ENCODE data around the gene DACH2.

DACH2 gene

DNA sequence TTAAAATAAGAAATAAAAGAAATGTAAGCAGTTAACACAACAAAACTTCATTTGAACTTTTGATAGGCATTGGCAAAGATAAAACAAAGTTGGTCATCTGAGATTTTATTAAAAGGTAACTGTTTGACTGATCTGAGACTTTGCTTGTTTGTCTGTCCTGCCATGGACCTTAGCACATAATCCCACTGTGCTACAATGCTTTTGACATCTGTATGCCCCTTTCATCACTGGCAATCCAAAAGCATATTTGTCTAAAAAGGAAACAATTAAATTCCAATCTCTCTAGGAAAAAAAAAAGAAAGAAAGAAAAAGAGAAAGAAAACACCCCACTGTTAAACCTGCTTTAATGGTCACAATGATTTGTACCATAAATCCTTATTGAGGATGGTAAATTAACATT lies 231.0 kb downstream of the DACH2 start:
- FAIRE-seq, result no peak
- no peak for TF ChIP-seq POLR2A (IDR thresholded peaks at IDR 0.05; ENCODE audit: low read depth, low read length)
- DNase-seq (ENCODE audit: insufficient read length, low spot score), result no peak

DNA sequence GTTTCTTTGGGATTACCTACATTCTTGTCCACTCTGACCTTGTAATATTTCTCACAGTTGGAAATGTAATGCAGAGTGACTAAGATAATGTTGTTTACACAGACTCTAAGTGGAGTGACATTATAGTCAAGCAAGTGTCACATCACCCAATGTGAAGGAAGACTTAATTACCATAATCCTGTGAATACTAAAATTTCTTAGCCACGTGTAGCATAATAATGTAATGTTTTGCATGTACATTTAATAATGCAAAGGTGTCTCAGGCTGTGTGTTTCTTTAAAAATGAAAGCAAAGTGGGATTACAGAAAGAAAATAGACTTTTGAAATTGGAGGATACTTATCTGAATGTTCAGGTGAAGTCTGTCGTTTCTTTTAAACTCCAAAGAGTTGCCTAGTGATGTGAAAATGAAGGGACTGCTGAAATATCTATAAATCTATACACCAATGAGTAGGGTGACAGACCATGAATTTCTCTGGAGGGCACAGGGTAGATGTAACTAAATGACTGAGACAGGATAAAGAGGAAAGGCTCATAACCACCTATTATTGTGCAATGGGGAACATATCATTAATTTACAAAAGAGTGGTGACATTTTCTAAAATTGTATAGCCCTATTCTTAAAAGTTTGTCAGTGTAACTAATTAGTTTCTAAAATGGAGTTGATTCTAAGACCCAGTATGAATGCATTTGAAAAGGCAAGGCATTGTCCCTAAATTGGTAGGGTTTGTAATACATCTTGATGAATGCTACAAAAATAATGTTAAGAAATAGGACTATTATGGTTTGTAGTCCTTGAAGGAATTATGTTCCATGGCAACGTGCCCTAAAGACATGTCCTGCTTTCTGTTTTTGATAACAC lies 235.7 kb downstream of the DACH2 start:
- TF ChIP-seq POLR2A (IDR thresholded peaks at IDR 0.05; ENCODE audit: low read depth, low read length), result no peak
- no peak for FAIRE-seq
- no peak for DNase-seq (ENCODE audit: insufficient read length, low spot score)

DNA sequence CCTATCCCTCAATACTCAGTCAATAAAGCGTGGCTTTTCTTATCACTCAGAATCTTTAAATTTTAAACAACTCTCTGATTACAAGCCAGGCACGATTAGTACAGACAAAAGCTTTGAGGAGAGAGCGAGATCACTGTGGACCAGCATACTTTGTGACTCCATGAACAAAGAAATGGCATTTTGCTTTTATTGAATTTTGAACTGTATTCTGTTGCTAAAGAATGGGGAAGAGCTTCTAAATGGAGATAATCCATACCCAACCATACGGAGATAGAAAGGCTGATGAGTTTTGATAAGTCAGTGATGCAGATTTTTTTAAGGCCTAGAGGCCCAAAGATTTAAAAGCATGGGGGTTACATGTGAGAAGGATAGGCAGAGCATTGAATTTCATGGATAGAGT lies 259.1 kb downstream of the DACH2 start:
- DNase-seq (ENCODE audit: insufficient read length, low spot score) (no peak), FAIRE-seq (no peak)
- no peak for TF ChIP-seq POLR2A (IDR thresholded peaks at IDR 0.05; ENCODE audit: low read depth, low read length)

- no peak for FAIRE-seq
- DNase-seq (ENCODE audit: insufficient read length, low spot score), result no peak
- no peak for TF ChIP-seq POLR2A (IDR thresholded peaks at IDR 0.05; ENCODE audit: low read depth, low read length)
Measured at GRCh38 chrX:86421771-86422170, 273.5 kb downstream of the DACH2 start.

GRCh38 chrX:86436116-86436515 lies 287.9 kb downstream of the DACH2 start:
- FAIRE-seq, result no peak
- no peak for TF ChIP-seq POLR2A (IDR thresholded peaks at IDR 0.05; ENCODE audit: low read depth, low read length)

GRCh38 chrX:86455495-86455894 lies 307.2 kb downstream of the DACH2 start:
- DNase-seq (ENCODE audit: insufficient read length, low spot score) (no peak), FAIRE-seq (no peak)
- TF ChIP-seq POLR2A (IDR thresholded peaks at IDR 0.05; ENCODE audit: low read depth, low read length), result no peak

More at GRCh38 chrX:86436116-86436515, 287.9 kb downstream of the DACH2 start:
- DNase-seq (ENCODE audit: insufficient read length, low spot score), result no peak

GRCh38 chrX:86460760-86461159 lies 312.5 kb downstream of the DACH2 start:
- FAIRE-seq, result no peak
- no peak for TF ChIP-seq POLR2A (IDR thresholded peaks at IDR 0.05; ENCODE audit: low read depth, low read length)
- no peak for DNase-seq (ENCODE audit: insufficient read length, low spot score)

DNA sequence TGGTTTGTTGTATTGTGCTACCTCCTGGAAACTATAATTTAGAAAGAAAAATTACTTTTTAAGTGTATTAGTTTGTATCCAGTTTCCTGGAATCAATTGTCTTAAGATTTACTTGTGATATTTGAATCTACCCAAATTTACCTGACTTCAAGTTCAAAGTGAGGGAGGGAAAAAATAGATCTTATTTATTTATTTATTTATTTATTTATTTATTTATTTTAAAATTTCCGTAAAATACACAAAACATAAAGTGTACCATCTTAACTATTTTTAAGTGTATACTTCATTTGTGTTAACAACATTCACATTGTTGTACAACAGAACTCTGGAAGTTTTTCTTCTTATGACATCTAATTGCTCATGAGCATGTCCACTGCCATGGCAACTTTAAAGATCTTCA lies 356.0 kb downstream of the DACH2 start:
- no peak for TF ChIP-seq POLR2A (IDR thresholded peaks at IDR 0.05; ENCODE audit: low read depth, low read length)
- no peak for FAIRE-seq
- no peak for DNase-seq (ENCODE audit: insufficient read length, low spot score)

- FAIRE-seq (no peak), DNase-seq (ENCODE audit: insufficient read length, low spot score) (no peak)
Measured at GRCh38 chrX:86507331-86507730, 359.1 kb downstream of the DACH2 start.

DNA sequence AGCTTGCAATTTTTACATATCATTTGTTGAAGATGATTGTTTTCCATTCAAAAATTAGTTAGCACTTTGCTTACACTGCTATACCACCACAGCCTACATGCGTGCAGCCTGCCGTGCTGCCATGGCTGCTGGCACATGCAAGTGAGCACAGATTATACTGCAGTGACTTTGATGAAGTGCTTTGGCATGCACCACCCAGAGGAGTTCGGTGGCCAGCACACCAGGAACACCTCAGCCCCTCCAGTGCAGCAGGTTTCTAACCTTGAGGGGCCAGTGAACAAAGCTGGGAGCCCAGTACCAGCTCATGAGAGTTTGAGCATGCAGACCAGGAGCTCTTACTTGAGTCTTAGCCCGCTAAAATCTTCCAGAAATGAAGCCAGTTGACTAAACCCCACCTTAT lies 431.5 kb downstream of the DACH2 start:
- FAIRE-seq (no peak), DNase-seq (ENCODE audit: insufficient read length, low spot score) (no peak)
- no peak for TF ChIP-seq POLR2A (IDR thresholded peaks at IDR 0.05; ENCODE audit: low read depth, low read length)

More at GRCh38 chrX:86507331-86507730, 359.1 kb downstream of the DACH2 start:
- no peak for TF ChIP-seq POLR2A (IDR thresholded peaks at IDR 0.05; ENCODE audit: low read depth, low read length)

DNA sequence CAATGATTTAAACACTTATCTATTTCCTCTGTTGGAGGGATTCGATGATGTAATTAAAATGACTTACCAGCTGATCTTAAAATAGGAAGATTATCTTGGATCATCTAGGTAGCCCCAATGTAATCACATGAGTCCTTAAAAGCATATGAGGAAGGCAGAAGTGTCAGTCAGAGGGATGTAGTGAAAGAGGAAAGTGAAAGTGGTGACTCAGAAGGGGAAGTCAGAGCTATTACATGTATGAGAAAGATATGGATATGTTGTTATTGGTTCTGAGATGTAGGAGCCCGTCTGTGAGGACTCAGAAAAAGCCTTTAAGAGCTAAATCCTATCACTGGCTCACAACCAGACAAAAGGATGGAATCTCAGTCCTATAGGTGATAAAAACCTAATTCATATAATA lies 456.4 kb downstream of the DACH2 start:
- DNase-seq (ENCODE audit: insufficient read length, low spot score) (no peak), FAIRE-seq (no peak)
- no peak for TF ChIP-seq POLR2A (IDR thresholded peaks at IDR 0.05; ENCODE audit: low read depth, low read length)

- FAIRE-seq, result no peak
- TF ChIP-seq POLR2A (IDR thresholded peaks at IDR 0.05; ENCODE audit: low read depth, low read length), result no peak
- DNase-seq (ENCODE audit: insufficient read length, low spot score), result no peak
Measured at GRCh38 chrX:86696951-86697350, 548.7 kb downstream of the DACH2 start.

GRCh38 chrX:86711531-86712180 lies 563.4 kb downstream of the DACH2 start:
- FAIRE-seq (no peak), DNase-seq (ENCODE audit: insufficient read length, low spot score) (no peak)
- no peak for TF ChIP-seq POLR2A (IDR thresholded peaks at IDR 0.05; ENCODE audit: low read depth, low read length)

DNA sequence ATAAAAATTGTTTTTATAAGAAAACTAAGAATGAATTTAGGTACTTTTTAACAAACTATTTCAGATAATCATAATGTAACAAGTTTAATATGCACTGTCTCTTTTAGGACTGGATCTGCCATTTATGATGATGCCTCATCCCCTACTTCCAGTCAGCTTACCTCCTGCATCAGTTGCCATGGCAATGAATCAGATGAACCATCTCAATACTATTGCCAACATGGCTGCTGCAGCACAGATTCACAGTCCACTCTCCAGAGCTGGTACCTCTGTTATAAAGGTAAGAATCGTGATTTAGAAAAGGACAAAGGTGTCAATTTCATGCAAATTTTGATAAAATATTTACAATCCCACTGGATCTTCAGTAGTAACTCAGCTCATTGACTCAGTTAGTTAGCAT lies 566.2 kb downstream of the DACH2 start:
- FAIRE-seq (no peak), DNase-seq (ENCODE audit: insufficient read length, low spot score) (no peak)
- TF ChIP-seq POLR2A (IDR thresholded peaks at IDR 0.05; ENCODE audit: low read depth, low read length), result no peak

- TF ChIP-seq POLR2A (IDR thresholded peaks at IDR 0.05; ENCODE audit: low read depth, low read length), result no peak
- DNase-seq (ENCODE audit: insufficient read length, low spot score) (no peak), FAIRE-seq (no peak)
Measured at GRCh38 chrX:86724277-86724676, 576.0 kb downstream of the DACH2 start.

All from H54 (cell line).